Brain microvascular endothelial cell (primary cell): ENCODE results near the gene CTU2.
A peak's percentile ranks its signal among the peaks of the same experiment; 100 is the strongest.

Experiments
- DNase-seq: peaks from one replicate; pipeline ENCODE4 v3.0.0-alpha.2; 2020
- H3K27ac ChIP-seq: fragments of 250-450 bp; sonication (Bioruptor Pico); 2 replicates; pipeline ENCODE4 v1.5.1; 2020; ENCODE audit warnings: mild to moderate bottlenecking, moderate library complexity
- H3K27me3 ChIP-seq: fragments of 250-450 bp; sonication (Bioruptor Pico); replicated peaks from 2 replicates; pipeline ENCODE4 v1.5.1; 2020; ENCODE audit warnings: mild to moderate bottlenecking
- H3K36me3 ChIP-seq: fragments of 250-450 bp; sonication (Bioruptor Pico); replicated peaks from 2 replicates; pipeline ENCODE4 v1.5.1; 2020; ENCODE audit warnings: mild to moderate bottlenecking
- H3K4me3 ChIP-seq: 2 replicates; pipeline ENCODE4 v1.5.1; 2011; ENCODE audit warnings: low read depth, mild to moderate bottlenecking, control low read depth, low read length, moderate library complexity
- CTCF ChIP-seq: IDR thresholded peaks from 2 replicates; pipeline ENCODE4 v1.5.1; 2011; ENCODE audit warnings: low read depth, mild to moderate bottlenecking, moderate library complexity, low read length, control low read depth, inconsistent platforms; ENCODE audit errors: missing control alignments
- in situ Hi-C: cut with HindIII; loops from 2 replicates; pipeline ENCODE4 v1.10.0; 2017; ENCODE audit warnings: low sequenced_read_pairs, low pct_ligation_motif_present

The CTU2 gene

DNA sequence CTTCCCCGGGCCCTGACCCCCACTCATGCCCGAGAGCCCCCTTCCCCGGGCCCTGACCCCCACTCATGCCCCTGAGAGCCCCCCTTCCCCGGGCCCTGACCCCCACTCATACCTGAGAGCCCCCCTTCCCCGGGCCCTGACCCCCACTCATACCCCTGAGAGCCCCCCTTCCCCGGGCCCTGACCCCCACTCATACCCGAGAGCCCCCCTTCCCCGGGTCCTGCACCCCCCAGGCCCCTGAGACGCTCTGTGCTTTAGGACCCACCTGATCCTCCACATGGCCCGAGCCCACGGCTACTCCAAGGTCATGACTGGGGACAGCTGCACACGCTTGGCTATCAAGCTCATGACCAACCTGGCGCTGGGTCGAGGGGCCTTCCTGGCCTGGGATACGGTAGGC is 6.8 kb downstream of the CTU2 start:
- Histone ChIP-seq H3K36me3 (peaks cover 46% of the 10 kb centered on the region), H3K27me3 (no peaks in the 10 kb centered on the region), H3K4me3 (no peak overlapping the region), H3K27ac (no peak overlapping the region)
- TF ChIP-seq CTCF, result no peak
- in situ Hi-C loops, result no loop called here
- no peak for DNase-seq

GRCh38 chr16:88713568-88714419 is 7.5 kb downstream of the CTU2 start:
- no peak for TF ChIP-seq CTCF
- no peaks in the 10 kb centered on the region for H3K27me3 ChIP-seq
- in situ Hi-C loops, result no loop called here
- H3K4me3 ChIP-seq, result no peak overlapping the region
- DNase-seq, result peak; percentile 20
- no peak overlapping the region for H3K27ac ChIP-seq
- peaks cover 51% of the 10 kb centered on the region for H3K36me3 ChIP-seq

GRCh38 chr16:88714420-88715302 is 8.4 kb downstream of the CTU2 start:
- Histone ChIP-seq H3K27ac (no peak overlapping the region), H3K27me3 (no peaks in the 10 kb centered on the region), H3K36me3 (peaks cover 60% of the 10 kb centered on the region), H3K4me3 (no peak overlapping the region)
- no peak for DNase-seq
- TF ChIP-seq CTCF, result no peak
- in situ Hi-C loops, result no loop called here

- DNase-seq, result no peak
- Histone ChIP-seq H3K36me3 (peaks cover 67% of the 10 kb centered on the region), H3K27me3 (no peaks in the 10 kb centered on the region), H3K27ac (no peak overlapping the region), H3K4me3 (no peak overlapping the region)
- in situ Hi-C loops, result no loop called here
- TF ChIP-seq CTCF, result no peak
Observed at GRCh38 chr16:88715312-88716190, 9.2 kb downstream of the CTU2 start.

DNA sequence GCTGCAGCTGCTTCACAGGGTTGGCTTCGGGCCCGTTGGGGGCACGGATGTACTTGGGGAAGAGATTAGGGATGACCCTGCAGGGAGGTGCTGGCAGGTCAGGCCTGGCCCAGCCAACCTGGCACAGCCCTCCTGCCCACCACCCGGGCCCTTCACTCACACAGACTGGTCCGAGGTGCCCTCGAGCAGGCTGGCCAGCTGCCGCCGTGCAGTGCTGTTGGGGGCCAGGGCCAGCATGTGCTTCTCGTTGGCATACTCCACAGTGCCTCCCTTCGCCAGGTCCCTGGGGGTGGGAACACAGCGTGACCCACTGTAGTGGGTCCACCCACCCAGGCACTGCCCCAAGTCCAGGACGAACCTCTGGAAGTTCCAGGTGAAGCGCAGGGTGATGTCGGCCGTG is 9.9 kb downstream of the CTU2 start:
- Histone ChIP-seq H3K36me3 (peaks cover 73% of the 10 kb centered on the region), H3K27ac (no peak overlapping the region), H3K4me3 (no peak overlapping the region), H3K27me3 (no peaks in the 10 kb centered on the region)
- no peak for TF ChIP-seq CTCF
- in situ Hi-C loops, result no loop called here
- no peak for DNase-seq
